Suprapubic skin (tissue), 4 donors: ENCODE results near the gene ZFR. TPM values are rescaled to one million over a fixed set of nuclear protein-coding genes. Genes with fewer than 3 reads are reported as not detected.
"Not testable (repeated sequence)": the region's sequence is repeated elsewhere in the genome, so short reads cannot be mapped to it uniquely, and the experiment has no call there.

Experiments
- DNase-seq, 2 donors: peaks; one replicate each; pipeline ENCODE4 v3.0.0-alpha.2; 2019; ENCODE audit warnings: low spot score in 2 of 2
- H3K27ac ChIP-seq: fragments of 200-600 bp; sonication (generic); one replicate; pipeline ENCODE4 v1.5.1; 2019
- H3K27me3 ChIP-seq: fragments of 200-600 bp; sonication (generic); one replicate; pipeline ENCODE4 v1.5.1; 2019
- H3K36me3 ChIP-seq: fragments of 200-600 bp; sonication (generic); one replicate; pipeline ENCODE4 v1.5.1; 2019
- H3K4me1 ChIP-seq: fragments of 200-600 bp; sonication (generic); one replicate; pipeline ENCODE4 v1.5.1; 2019
- H3K4me3 ChIP-seq: fragments of 200-600 bp; sonication (generic); one replicate; pipeline ENCODE4 v1.5.1; 2019; ENCODE audit warnings: mild to moderate bottlenecking
- H3K9me3 ChIP-seq: fragments of 200-600 bp; sonication (generic); one replicate; pipeline ENCODE4 v1.5.1; 2019
- CTCF ChIP-seq, 2 donors: fragments of 200-600 bp in 1 of 2; fragments of 450-650 bp in 1 of 2; sonication (generic) in 1 of 2; IDR thresholded peaks; one replicate each; pipeline ENCODE4 v1.5.1; 2016 to 2019; ENCODE audit warnings: antibody characterized with exemption in 2 of 2, mild to moderate bottlenecking in 1 of 2, moderate library complexity in 1 of 2
- EP300 ChIP-seq: sonication (generic); formaldehyde crosslinking; IDR thresholded peaks from one replicate; pipeline ENCODE4 v1.6.1; 2017; ENCODE audit warnings: antibody characterized with exemption
- POLR2A ChIP-seq, 2 donors: fragments of 450-650 bp; IDR thresholded peaks; one replicate each; pipeline ENCODE4 v1.6.1; 2017; ENCODE audit warnings: antibody characterized with exemption in 2 of 2, mild to moderate bottlenecking in 2 of 2, moderate library complexity in 2 of 2
- POLR2AphosphoS5 ChIP-seq, 3 donors: sonication (generic); formaldehyde crosslinking; IDR thresholded peaks; one replicate each; pipeline ENCODE4 v1.6.1; 2017; ENCODE audit warnings: antibody characterized with exemption in 3 of 3
- WGBS: methylation state at CpG from one replicate; pipeline ENCODE4 v1.1.5; 2018; 5-methylcytosine and 5-hydroxymethylcytosine counted together
- total RNA-seq, 4 donors: library from RNA; depleted of rRNA; stranded (reverse); fragments of >200 nt; gene quantifications; one replicate each; pipeline ENCODE4 v1.1.0, GENCODE V29; 2016

The ZFR gene
- total RNA-seq, 4 donors from 2014 or later = 49.0 to 66.8 (median 54.1) TPM

GRCh38 chr5:32315221-32316014 lies 129.1 kb downstream of the ZFR start:
- no peaks in the 10 kb centered on the region for H3K36me3 ChIP-seq
- no peak overlapping the region for H3K4me3 ChIP-seq
- peaks cover 23% of the 10 kb centered on the region for H3K4me1 ChIP-seq
- 81% methylated on average over 8 of the region's 8 CpGs for WGBS
- no peak for DNase-seq
- TF ChIP-seq CTCF (IDR thresholded peaks at IDR 0.05) (no peak), EP300 (no peak), POLR2AphosphoS5 (IDR thresholded peaks at IDR 0.05) (no peak), POLR2A (IDR thresholded peaks at IDR 0.05) (no peak)
- H3K27me3 ChIP-seq = no peaks in the 10 kb centered on the region
- no peaks in the 10 kb centered on the region for H3K9me3 ChIP-seq
- H3K27ac ChIP-seq = no peak overlapping the region

- DNase-seq = no peak
- 82% methylated on average over 5 of the region's 5 CpGs for WGBS
- Histone ChIP-seq H3K9me3 (no peaks in the 10 kb centered on the region), H3K27ac (no peak overlapping the region), H3K36me3 (no peaks in the 10 kb centered on the region), H3K4me1 (peaks cover 27% of the 10 kb centered on the region), H3K27me3 (no peaks in the 10 kb centered on the region), H3K4me3 (no peak overlapping the region)
- TF ChIP-seq EP300 (no peak), POLR2A (IDR thresholded peaks at IDR 0.05) (no peak), CTCF (IDR thresholded peaks at IDR 0.05) (no peak)
These were observed 129.9 kb downstream of the ZFR start for GRCh38 chr5:32314658-32315057.

GRCh38 chr5:32314152-32314488 lies 130.4 kb downstream of the ZFR start:
- not testable (repeated sequence) for DNase-seq, H3K27ac ChIP-seq
- WGBS = 84% methylated on average over 10 of the region's 10 CpGs

GRCh38 chr5:32312595-32313332 lies 131.8 kb downstream of the ZFR start, which contains the start of gene MTMR12:
Gene MTMR12 (minus strand): TSS chr5:32312939. CDS start chr5:32312838, 101 bp downstream.
- peak; percentile 100 for DNase-seq
- WGBS = 0% methylated on average over 16 of the region's 83 CpGs
- Histone ChIP-seq H3K9me3 (no peaks in the 10 kb centered on the region), H3K4me1 (peaks cover 44% of the 10 kb centered on the region), H3K27me3 (no peaks in the 10 kb centered on the region), H3K36me3 (no peaks in the 10 kb centered on the region), H3K4me3 (peak within 1 kb of the TSS; percentile 99), H3K27ac (peak within 1 kb of the TSS; percentile 99)
- TF ChIP-seq POLR2A (IDR thresholded peaks at IDR 0.05) (peak; percentile 25 to 92), CTCF (IDR thresholded peaks at IDR 0.05) (no peak), POLR2AphosphoS5 (IDR thresholded peaks at IDR 0.05) (peak in 2 of 3 donors; percentile 70 to 76), EP300 (no peak)

More at GRCh38 chr5:32314152-32314488, 130.4 kb downstream of the ZFR start:
- not testable (repeated sequence) for H3K27me3 ChIP-seq, H3K36me3 ChIP-seq, H3K9me3 ChIP-seq, H3K4me3 ChIP-seq
- H3K4me1 ChIP-seq = peaks cover 32% of the 10 kb centered on the region

- H3K4me1 ChIP-seq = peaks cover 45% of the 10 kb centered on the region
- no peaks in the 10 kb centered on the region for H3K27me3 ChIP-seq
- WGBS = 0% methylated on average over 14 of the region's 34 CpGs
- no peaks in the 10 kb centered on the region for H3K36me3 ChIP-seq
- TF ChIP-seq EP300 (no peak), POLR2A (IDR thresholded peaks at IDR 0.05) (no peak), POLR2AphosphoS5 (IDR thresholded peaks at IDR 0.05) (no peak), CTCF (IDR thresholded peaks at IDR 0.05) (no peak)
- peak in 1 of 2 donors; percentile 86 for DNase-seq
- H3K9me3 ChIP-seq = no peaks in the 10 kb centered on the region
- H3K27ac ChIP-seq = peak overlapping the region; percentile 99
- peak overlapping the region; percentile 99 for H3K4me3 ChIP-seq
These were observed 132.3 kb downstream of the ZFR start for GRCh38 chr5:32312197-32312594.
